ENCODE measurements around the gene PIK3R4.

- TF ChIP-seq, protein P1, sequence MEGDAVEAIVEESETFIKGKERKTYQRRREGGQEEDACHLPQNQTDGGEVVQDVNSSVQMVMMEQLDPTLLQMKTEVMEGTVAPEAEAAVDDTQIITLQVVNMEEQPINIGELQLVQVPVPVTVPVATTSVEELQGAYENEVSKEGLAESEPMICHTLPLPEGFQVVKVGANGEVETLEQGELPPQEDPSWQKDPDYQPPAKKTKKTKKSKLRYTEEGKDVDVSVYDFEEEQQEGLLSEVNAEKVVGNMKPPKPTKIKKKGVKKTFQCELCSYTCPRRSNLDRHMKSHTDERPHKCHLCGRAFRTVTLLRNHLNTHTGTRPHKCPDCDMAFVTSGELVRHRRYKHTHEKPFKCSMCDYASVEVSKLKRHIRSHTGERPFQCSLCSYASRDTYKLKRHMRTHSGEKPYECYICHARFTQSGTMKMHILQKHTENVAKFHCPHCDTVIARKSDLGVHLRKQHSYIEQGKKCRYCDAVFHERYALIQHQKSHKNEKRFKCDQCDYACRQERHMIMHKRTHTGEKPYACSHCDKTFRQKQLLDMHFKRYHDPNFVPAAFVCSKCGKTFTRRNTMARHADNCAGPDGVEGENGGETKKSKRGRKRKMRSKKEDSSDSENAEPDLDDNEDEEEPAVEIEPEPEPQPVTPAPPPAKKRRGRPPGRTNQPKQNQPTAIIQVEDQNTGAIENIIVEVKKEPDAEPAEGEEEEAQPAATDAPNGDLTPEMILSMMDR (IDR thresholded peaks at IDR 0.05): no peak
- no peak for TF ChIP-seq POLR2A (IDR thresholded peaks at IDR 0.05)
These were observed 45.6 kb upstream of the PIK3R4 start for GRCh38 chr3:130792246-130792645.
